Psoas muscle (tissue), 8 donors: Measurements from ENCODE around the gene ZNF532. TPM values are rescaled to one million over a fixed set of nuclear protein-coding genes. Genes with fewer than 3 reads are reported as not detected.

Experiments
- ATAC-seq, 4 donors: fragments of 200-7000 bp; cut with Tn5 transposase; one replicate each; pipeline ENCODE4 v1.9.1; 2020; ENCODE audit warnings: moderate library complexity in 3 of 4, mild to moderate bottlenecking in 2 of 4
- DNase-seq, 2 donors: peaks; one replicate each; pipeline ENCODE4 v3.0.0-alpha.2; 2020
- H3K27ac ChIP-seq: fragments of 200-600 bp; one replicate; pipeline ENCODE4 v1.8.0; 2022
- H3K27me3 ChIP-seq, 3 donors: fragments of 200-600 bp in 1 of 3; one replicate each; pipeline versions ENCODE4 v1.6.1 to v1.8.0; 2013 to 2022; ENCODE audit warnings: low read length in 2 of 3, mild to moderate bottlenecking in 2 of 3, moderate library complexity in 1 of 3; ENCODE audit not compliant: insufficient read depth in 3 of 3
- H3K36me3 ChIP-seq, 2 donors: fragments of 200-600 bp in 1 of 2; one replicate each; pipeline versions ENCODE4 v1.6.1 to v1.8.0; 2013 to 2022; ENCODE audit warnings: low read depth in 1 of 2, mild to moderate bottlenecking in 1 of 2, moderate library complexity in 1 of 2; ENCODE audit not compliant: insufficient read depth in 1 of 2
- H3K4me1 ChIP-seq: fragments of 200-600 bp; one replicate; pipeline ENCODE4 v1.8.0; 2022
- H3K4me3 ChIP-seq: fragments of 200-600 bp; one replicate; pipeline ENCODE4 v1.8.0; 2022; ENCODE audit warnings: mild to moderate bottlenecking
- H3K9me3 ChIP-seq: fragments of 200-600 bp; one replicate; pipeline ENCODE4 v1.8.0; 2022
- WGBS, 3 donors: extraction: QIAGEN DNeasy Blood & Tissue Kit; methylation state at CpG; one replicate each; pipeline versions ENCODE4 v1.1.6 to v1.1.7; 2013; 5-methylcytosine and 5-hydroxymethylcytosine counted together
- intact Hi-C, 2 donors: fragments of 100-400 bp; cut with DNase I; formaldehyde crosslinking; loops; one replicate each; pipeline versions ENCODE4 v1.11.0 to v1.14.2; 2022
- polyA plus RNA-seq, 3 donors: library from polyadenylated mRNA; stranded (reverse); fragments of 200-250 nt; gene quantifications; one replicate each; pipeline ENCODE4 v1.2.3, GENCODE V29; 2013
- total RNA-seq, 4 donors: library from RNA; stranded (reverse); fragmentation: NEBNext Ultra II Directional in 2 of 4; extraction: Animal tissue kit (Norgen Biotek cat#: 25700) in 2 of 4; gene quantifications; one replicate each; pipeline versions ENCODE4 v1.2.1 to v1.2.4, GENCODE V29; 2021 to 2023
- TF ChIP-seq, protein P1 (sequence below): fragments of 200-600 bp; IDR thresholded peaks from one replicate; pipeline ENCODE4 v1.8.0; 2022; ENCODE audit warnings: antibody characterized with exemption
- donor health status: healthy with polysubstance abuse.
- donor health status: DM: no; HTN: no; CAD: no; lungs with moderate emphysema.
- donor health status: Bipolar disorder and iron deficiency.
- donor health status: healthy.
- donor health status: DM: yes; HTN: yes; CAD: no.
- donor health status: DM: no; HTN: no; CAD: no.
- donor health status: DM: no; HTN: no; CAD: no.
- donor health status: DM: yes; HTN: yes; CAD: no.

The ZNF532 gene
- total and polyA plus RNA-seq, 7 donors, result 13.6 to 105 (median 68.8) TPM

DNA sequence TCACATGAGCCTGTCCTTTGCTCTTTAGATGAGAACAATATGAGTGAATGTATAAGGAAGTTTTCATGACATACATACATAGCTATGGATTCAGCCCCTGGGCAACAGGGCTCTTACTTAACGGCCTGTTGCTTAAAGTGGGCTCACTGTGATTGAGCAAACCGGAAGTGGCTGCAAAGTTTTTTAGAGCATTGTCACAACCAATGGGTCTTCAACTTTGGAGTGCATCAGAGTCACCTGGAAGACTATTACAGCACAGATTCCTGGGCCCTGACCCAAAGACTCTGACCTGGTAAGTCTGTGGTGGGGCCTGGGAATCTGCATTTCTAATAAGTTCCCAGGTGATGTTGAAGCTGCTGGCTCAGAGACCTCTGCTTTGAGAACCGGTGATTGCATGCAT, 168.7 kb downstream of the ZNF532 start:
- TF ChIP-seq, protein P1, sequence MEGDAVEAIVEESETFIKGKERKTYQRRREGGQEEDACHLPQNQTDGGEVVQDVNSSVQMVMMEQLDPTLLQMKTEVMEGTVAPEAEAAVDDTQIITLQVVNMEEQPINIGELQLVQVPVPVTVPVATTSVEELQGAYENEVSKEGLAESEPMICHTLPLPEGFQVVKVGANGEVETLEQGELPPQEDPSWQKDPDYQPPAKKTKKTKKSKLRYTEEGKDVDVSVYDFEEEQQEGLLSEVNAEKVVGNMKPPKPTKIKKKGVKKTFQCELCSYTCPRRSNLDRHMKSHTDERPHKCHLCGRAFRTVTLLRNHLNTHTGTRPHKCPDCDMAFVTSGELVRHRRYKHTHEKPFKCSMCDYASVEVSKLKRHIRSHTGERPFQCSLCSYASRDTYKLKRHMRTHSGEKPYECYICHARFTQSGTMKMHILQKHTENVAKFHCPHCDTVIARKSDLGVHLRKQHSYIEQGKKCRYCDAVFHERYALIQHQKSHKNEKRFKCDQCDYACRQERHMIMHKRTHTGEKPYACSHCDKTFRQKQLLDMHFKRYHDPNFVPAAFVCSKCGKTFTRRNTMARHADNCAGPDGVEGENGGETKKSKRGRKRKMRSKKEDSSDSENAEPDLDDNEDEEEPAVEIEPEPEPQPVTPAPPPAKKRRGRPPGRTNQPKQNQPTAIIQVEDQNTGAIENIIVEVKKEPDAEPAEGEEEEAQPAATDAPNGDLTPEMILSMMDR, result no peak
- WGBS, 3 donors, result 83 to 84% (median 83%) methylated on average over 3 of the region's 3 CpGs
- Histone ChIP-seq H3K27me3 (no peaks in the 10 kb centered on the region), H3K27ac (no peak overlapping the region), H3K4me1 (peaks cover 21% of the 10 kb centered on the region), H3K9me3 (no peaks in the 10 kb centered on the region), H3K36me3 (no peaks in the 10 kb centered on the region), H3K4me3 (no peak overlapping the region)
- intact Hi-C loops, result no loop called here
- no peak for ATAC-seq
- no peak for DNase-seq

DNA sequence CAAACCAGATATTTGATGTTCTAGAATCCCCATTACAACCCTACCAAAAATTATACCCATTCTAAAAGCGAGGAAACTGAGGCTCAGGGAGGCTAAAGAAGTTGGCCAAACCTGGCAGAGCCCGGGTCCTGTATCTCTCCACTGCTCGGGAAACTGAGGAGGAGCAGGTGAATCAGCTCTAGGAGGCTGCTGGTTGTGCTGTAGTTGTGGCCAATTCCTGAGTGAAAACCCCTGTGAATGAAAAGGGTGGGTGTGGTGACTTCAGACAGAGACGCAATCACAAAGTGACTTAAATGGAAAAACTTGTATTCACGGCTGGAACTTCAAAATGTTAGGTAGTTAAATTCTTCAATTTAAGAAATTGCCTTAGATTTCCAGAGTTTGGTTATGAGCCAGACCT, 169.3 kb downstream of the ZNF532 start:
- intact Hi-C loops, result no loop called here
- WGBS, 3 donors, result 94% methylated on average over 5 of the region's 5 CpGs
- Histone ChIP-seq H3K4me3 (no peak overlapping the region), H3K9me3 (no peaks in the 10 kb centered on the region), H3K27ac (no peak overlapping the region), H3K4me1 (peaks cover 21% of the 10 kb centered on the region), H3K36me3 (no peaks in the 10 kb centered on the region), H3K27me3 (no peaks in the 10 kb centered on the region)
- TF ChIP-seq, protein P1, result no peak
- ATAC-seq, result no peak
- DNase-seq, result no peak

GRCh38 chr18:59035591-59035990, 170.9 kb downstream of the ZNF532 start:
- H3K27ac ChIP-seq, result no peak overlapping the region
- no peaks in the 10 kb centered on the region for H3K9me3 ChIP-seq
- peaks cover 12% of the 10 kb centered on the region for H3K4me1 ChIP-seq
- H3K36me3 ChIP-seq, result no peaks in the 10 kb centered on the region
- no peak overlapping the region for H3K4me3 ChIP-seq
- DNase-seq (no peak), ATAC-seq (peak in 2 of 4 donors; percentile 39 to 40)
- TF ChIP-seq, protein P1, result no peak
- intact Hi-C loops, result no loop called here
- no peaks in the 10 kb centered on the region for H3K27me3 ChIP-seq
- 49 to 69% (median 53%) methylated on average over 8 of the region's 8 CpGs for WGBS, 3 donors

Other genes starting within 250 kb of the ZNF532 start
- gene ALPK2, start 235.8 kb upstream of the ZNF532 start, total RNA-seq, result 100 to 1,000 TPM in 1 of 4 donors, 10 to 100 TPM in 3; 53.8 to 108 (median 63.4) TPM
- gene ALPK2, start 235.8 kb upstream of the ZNF532 start, polyA plus RNA-seq, result 10 to 100 TPM in 2 of 3 donors, 1 to 10 TPM in 1; 9.6 to 34.1 (median 22.0) TPM
- 10 to 100 TPM in 2 of 4 donors, 1 to 10 TPM in 2; 7.1 to 11.2 (median 9.8) TPM for gene MALT1, start 193.4 kb upstream of the ZNF532 start, total RNA-seq
- gene MALT1, start 193.4 kb upstream of the ZNF532 start, polyA plus RNA-seq, result 10 to 100 TPM in 1 of 3 donors, 1 to 10 TPM in 2; 3.2 to 10.3 (median 6.5) TPM